Measurements from ENCODE around the gene KPNB1.

KPNB1 gene

GRCh38 chr17:47628014-47628566 is 21.6 kb upstream of the KPNB1 start:
- TF ChIP-seq CTCF (conservative IDR thresholded peaks at IDR 0.05; ENCODE audit: low read depth, low read length): no peak
- H3K4me3 ChIP-seq (ENCODE audit: low read length): no peak overlapping the region
- no peak for DNase-seq (ENCODE audit: low read depth)

GRCh38 chr17:47629826-47630225 is 19.9 kb upstream of the KPNB1 start:
- no peak overlapping the region for H3K4me3 ChIP-seq (ENCODE audit: low read length)
- DNase-seq (ENCODE audit: low read depth): no peak
- no peak for TF ChIP-seq CTCF (conservative IDR thresholded peaks at IDR 0.05; ENCODE audit: low read depth, low read length)

GRCh38 chr17:47630614-47631013 is 19.1 kb upstream of the KPNB1 start:
- no peak for TF ChIP-seq CTCF (conservative IDR thresholded peaks at IDR 0.05; ENCODE audit: low read depth, low read length)
- H3K4me3 ChIP-seq (ENCODE audit: low read length): no peak overlapping the region
- no peak for DNase-seq (ENCODE audit: low read depth)

- TF ChIP-seq CTCF (conservative IDR thresholded peaks at IDR 0.05; ENCODE audit: low read depth, low read length): no peak
- no peak for DNase-seq (ENCODE audit: low read depth)
- H3K4me3 ChIP-seq (ENCODE audit: low read length): no peak overlapping the region
Measured at GRCh38 chr17:47632991-47633390, 16.7 kb upstream of the KPNB1 start.

- H3K4me3 ChIP-seq (ENCODE audit: low read length): no peak overlapping the region
- no peak for DNase-seq (ENCODE audit: low read depth)
- no peak for TF ChIP-seq CTCF (conservative IDR thresholded peaks at IDR 0.05; ENCODE audit: low read depth, low read length)
Measured at GRCh38 chr17:47633996-47634395, 15.7 kb upstream of the KPNB1 start.

GRCh38 chr17:47634870-47635269 is 14.8 kb upstream of the KPNB1 start:
- no peak for TF ChIP-seq CTCF (conservative IDR thresholded peaks at IDR 0.05; ENCODE audit: low read depth, low read length)
- DNase-seq (ENCODE audit: low read depth): no peak
- H3K4me3 ChIP-seq (ENCODE audit: low read length): no peak overlapping the region

GRCh38 chr17:47635734-47636133 is 14.0 kb upstream of the KPNB1 start:
- DNase-seq (ENCODE audit: low read depth): no peak
- TF ChIP-seq CTCF (conservative IDR thresholded peaks at IDR 0.05; ENCODE audit: low read depth, low read length): no peak
- H3K4me3 ChIP-seq (ENCODE audit: low read length): no peak overlapping the region
